ENCODE results near the gene RERE.

DNA sequence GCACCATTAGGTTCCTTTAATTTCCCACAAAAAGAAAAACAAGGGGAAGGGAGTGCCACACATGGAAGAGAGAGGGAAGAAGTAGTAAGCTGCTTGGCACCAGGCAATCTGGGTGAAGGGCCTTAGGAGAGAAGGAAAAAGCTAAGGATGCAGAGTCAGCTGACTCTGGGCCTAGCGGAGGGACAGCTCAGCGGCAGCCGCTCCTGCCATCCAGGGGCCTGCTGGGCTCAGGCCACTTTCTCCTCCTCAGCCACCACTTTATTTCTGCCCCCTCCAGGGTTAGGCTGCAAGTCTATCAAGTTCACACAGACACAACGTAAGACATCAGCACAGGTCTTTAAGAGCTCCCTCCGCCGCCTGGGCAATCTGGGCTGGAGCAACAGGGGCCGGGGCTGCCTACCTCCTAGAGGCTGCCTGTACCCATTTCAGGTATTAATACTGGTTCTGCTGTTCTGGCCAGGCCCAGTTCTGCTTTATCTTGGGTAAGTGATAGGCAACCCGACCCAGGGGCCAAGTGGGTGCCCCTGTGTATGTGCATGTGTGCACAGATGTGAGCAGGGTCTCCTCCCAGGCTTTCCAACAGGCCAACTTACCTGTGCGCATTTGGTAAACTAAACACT lies 446.0 kb downstream of the RERE start:
- TF ChIP-seq, protein P1, sequence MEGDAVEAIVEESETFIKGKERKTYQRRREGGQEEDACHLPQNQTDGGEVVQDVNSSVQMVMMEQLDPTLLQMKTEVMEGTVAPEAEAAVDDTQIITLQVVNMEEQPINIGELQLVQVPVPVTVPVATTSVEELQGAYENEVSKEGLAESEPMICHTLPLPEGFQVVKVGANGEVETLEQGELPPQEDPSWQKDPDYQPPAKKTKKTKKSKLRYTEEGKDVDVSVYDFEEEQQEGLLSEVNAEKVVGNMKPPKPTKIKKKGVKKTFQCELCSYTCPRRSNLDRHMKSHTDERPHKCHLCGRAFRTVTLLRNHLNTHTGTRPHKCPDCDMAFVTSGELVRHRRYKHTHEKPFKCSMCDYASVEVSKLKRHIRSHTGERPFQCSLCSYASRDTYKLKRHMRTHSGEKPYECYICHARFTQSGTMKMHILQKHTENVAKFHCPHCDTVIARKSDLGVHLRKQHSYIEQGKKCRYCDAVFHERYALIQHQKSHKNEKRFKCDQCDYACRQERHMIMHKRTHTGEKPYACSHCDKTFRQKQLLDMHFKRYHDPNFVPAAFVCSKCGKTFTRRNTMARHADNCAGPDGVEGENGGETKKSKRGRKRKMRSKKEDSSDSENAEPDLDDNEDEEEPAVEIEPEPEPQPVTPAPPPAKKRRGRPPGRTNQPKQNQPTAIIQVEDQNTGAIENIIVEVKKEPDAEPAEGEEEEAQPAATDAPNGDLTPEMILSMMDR (IDR thresholded peaks at IDR 0.05) = no peak
- no peak for TF ChIP-seq POLR2A (IDR thresholded peaks at IDR 0.05)

Data from body of pancreas (tissue), 4 donors.